ENCODE data around the gene PCNX3.

The PCNX3 gene

DNA sequence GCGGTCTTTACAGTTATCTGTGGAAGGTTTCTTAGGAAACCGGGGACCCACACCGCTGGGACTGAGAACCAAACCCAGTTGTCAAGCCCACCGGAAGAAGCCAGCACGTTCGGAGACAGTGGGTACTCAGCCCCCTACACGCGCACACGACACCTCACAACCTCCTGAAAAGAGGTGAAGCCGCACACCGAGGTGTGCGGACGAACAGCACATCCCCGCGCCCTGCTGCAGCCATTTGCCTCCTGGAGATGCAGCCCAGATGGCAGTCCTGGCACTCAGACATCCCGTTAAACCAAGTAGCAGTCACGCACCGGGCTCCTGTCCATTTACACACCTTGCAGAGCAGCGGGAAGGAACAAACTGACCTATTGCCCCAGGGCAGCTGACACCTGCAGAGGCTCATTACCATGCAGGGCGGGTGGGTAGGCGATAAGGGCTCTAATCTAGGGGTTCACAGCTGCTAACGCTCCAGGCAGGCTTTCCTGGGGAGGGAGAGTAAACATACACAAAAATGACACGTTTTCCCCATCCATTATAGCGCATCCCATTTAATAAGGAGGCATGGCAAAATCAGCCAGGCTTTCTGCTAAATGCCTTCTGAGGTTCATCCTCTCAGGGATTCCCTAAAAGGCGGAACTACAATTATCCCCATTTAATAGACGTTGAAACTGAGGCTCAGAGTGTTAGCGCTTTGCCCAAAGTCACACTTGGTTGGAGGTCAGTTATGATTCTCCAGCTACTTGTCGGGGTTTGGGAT lies 40.6 kb upstream of the PCNX3 start:
- no peaks in the 10 kb centered on the region for H3K27me3 ChIP-seq (ENCODE audit: insufficient read depth, poor library complexity, severe bottlenecking)
- peak overlapping the region; percentile 86 for H3K27ac ChIP-seq (ENCODE audit: poor library complexity, severe bottlenecking)
- ATAC-seq (ENCODE audit: low read depth) = no peak
- H3K9me3 ChIP-seq (ENCODE audit: severe bottlenecking) = no peaks in the 10 kb centered on the region
- H3K4me1 ChIP-seq (ENCODE audit: insufficient read depth, poor library complexity, severe bottlenecking) = peaks cover 16% of the 10 kb centered on the region
- TF ChIP-seq, protein P1, sequence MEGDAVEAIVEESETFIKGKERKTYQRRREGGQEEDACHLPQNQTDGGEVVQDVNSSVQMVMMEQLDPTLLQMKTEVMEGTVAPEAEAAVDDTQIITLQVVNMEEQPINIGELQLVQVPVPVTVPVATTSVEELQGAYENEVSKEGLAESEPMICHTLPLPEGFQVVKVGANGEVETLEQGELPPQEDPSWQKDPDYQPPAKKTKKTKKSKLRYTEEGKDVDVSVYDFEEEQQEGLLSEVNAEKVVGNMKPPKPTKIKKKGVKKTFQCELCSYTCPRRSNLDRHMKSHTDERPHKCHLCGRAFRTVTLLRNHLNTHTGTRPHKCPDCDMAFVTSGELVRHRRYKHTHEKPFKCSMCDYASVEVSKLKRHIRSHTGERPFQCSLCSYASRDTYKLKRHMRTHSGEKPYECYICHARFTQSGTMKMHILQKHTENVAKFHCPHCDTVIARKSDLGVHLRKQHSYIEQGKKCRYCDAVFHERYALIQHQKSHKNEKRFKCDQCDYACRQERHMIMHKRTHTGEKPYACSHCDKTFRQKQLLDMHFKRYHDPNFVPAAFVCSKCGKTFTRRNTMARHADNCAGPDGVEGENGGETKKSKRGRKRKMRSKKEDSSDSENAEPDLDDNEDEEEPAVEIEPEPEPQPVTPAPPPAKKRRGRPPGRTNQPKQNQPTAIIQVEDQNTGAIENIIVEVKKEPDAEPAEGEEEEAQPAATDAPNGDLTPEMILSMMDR (IDR thresholded peaks at IDR 0.05; ENCODE audit: poor library complexity, severe bottlenecking) = no peak
- no peak for DNase-seq (ENCODE audit: low spot score)
- H3K4me3 ChIP-seq (ENCODE audit: severe bottlenecking) = peak overlapping the region; percentile 83
- peaks cover 18% of the 10 kb centered on the region for H3K36me3 ChIP-seq (ENCODE audit: low read depth)

DNA sequence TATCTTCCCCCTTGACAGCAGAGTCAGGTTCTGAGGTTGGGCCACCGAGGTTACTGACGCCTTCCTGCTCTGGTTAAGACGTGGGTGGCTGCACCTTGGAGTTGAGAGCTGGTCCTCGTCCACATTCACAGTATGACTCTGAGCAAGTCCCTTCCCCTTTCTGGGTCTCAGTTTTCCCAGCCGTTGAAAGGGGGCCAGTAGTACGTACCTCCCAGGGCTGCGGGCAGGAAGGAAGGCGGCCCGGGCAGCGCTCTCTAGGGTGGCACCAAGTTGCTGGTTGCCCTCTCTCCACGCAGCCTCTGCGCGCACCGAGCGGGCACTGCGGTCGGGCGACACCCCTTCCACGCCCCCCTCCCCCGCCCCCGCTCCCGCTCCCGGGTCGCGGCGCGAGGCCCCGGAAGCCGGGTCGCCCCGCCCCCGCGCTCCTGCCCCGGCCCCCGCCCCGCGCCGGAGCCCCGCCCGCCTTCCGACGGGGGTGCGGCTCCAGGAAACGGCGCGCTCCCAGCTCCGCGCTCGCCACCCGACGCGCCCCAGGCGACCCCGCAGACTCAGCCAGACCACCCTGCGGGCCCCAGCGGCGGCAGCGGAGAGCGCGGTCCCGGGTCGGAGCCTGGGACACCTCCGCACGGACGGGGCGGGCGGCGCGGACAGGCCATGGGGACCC lies 39.9 kb upstream of the PCNX3 start, which contains the start of gene EHBP1L1:
Gene EHBP1L1, plus strand, starts transcription at position 486 of the 664 bp plus-strand sequence. CDS start 250 bp downstream, outside the sequence.
- peak within 1 kb of the TSS; percentile 83 for H3K4me3 ChIP-seq (ENCODE audit: severe bottlenecking)
- no peaks in the 10 kb centered on the region for H3K27me3 ChIP-seq (ENCODE audit: insufficient read depth, poor library complexity, severe bottlenecking)
- peak within 1 kb of the TSS; percentile 86 for H3K27ac ChIP-seq (ENCODE audit: poor library complexity, severe bottlenecking)
- no peaks in the 10 kb centered on the region for H3K9me3 ChIP-seq (ENCODE audit: severe bottlenecking)
- H3K4me1 ChIP-seq (ENCODE audit: insufficient read depth, poor library complexity, severe bottlenecking) = peaks cover 16% of the 10 kb centered on the region
- DNase-seq (ENCODE audit: low spot score) = no peak
- 0 out of 3 replicates have a peak, but pooled peaks have one; percentile 1 for ATAC-seq (ENCODE audit: low read depth)
- H3K36me3 ChIP-seq (ENCODE audit: low read depth) = peaks cover 25% of the 10 kb centered on the region
- TF ChIP-seq, protein P1 (IDR thresholded peaks at IDR 0.05; ENCODE audit: poor library complexity, severe bottlenecking) = no peak

DNA sequence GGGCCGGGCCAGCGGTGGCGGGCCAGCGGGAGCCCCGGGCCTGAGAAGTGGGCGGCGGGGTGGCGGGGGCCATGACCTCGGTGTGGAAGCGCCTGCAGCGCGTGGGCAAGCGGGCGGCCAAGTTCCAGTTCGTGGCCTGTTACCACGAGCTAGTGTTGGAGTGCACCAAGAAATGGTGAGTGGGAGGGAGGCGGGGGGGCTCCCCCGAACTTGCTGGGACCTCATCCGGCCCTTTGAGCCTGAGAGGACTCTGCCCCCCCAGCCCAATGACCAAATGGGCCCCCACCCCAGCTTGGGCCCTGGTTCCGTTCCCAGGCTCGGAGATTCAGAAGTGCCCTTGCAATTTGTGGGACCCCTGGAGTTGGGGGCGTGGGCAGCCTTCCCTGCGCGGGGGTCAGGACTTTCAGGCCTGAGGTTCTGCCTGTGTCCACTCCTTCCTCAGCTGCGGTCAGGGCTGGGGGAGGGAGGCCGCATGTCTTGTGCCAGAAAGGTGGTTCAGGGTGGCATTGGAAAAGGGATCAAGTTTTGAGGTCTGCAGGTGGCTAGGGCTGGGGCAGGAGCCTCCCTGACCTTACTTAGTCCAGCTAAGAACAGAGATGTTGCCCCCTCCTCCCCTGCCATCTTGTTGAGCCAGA lies 39.2 kb upstream of the PCNX3 start:
- H3K27me3 ChIP-seq (ENCODE audit: insufficient read depth, poor library complexity, severe bottlenecking) = no peaks in the 10 kb centered on the region
- ATAC-seq (ENCODE audit: low read depth) (no peak), DNase-seq (ENCODE audit: low spot score) (no peak)
- peaks cover 32% of the 10 kb centered on the region for H3K36me3 ChIP-seq (ENCODE audit: low read depth)
- H3K9me3 ChIP-seq (ENCODE audit: severe bottlenecking) = no peaks in the 10 kb centered on the region
- peak overlapping the region; percentile 83 for H3K4me3 ChIP-seq (ENCODE audit: severe bottlenecking)
- TF ChIP-seq, protein P1 (IDR thresholded peaks at IDR 0.05; ENCODE audit: poor library complexity, severe bottlenecking) = no peak
- peaks cover 16% of the 10 kb centered on the region for H3K4me1 ChIP-seq (ENCODE audit: insufficient read depth, poor library complexity, severe bottlenecking)
- peak overlapping the region; percentile 86 for H3K27ac ChIP-seq (ENCODE audit: poor library complexity, severe bottlenecking)

DNA sequence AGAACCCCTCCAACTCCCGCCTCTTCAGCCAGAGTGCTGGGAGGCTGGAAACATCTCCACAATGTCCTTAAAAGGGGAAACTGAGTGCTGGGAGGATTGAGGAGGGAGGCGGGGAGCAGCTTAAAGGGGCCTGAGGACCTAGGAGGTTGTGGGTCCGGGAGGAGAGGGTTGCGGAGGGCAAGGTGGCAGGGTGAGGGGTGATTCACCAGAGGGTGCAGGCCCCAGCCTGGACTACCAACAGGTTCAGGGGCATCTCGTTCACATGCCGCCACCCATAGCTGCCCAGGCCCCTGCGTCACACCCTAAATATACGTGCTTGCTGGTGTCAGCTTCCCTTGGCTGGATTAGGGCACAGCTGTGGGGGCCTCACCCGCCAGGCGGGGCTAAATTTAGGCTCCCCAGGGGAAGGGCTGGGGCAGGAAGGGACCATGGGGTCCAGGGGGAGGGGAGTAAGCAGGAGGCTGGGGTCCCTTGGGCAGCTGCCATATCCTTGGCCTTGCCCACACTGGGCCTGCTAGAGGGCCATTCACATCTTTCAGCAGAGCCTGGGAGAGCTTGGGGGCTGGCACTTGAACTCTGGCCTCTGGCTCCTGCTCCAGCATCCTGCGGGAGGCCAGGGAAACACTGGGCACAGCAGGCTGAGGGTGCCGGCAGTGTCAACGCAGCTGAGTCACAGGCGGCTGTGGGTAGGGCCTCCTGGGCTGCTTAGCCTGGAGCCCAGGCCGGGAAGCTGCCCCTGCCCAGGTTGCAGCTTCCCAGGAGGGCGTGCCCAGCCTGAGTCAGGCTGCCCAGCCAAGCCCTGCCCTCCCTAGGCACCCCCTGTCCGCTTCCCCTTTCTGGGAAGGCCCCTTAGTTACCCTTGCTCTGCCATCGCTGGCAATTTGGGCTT lies 38.5 kb upstream of the PCNX3 start:
- Histone ChIP-seq H3K4me1 (ENCODE audit: insufficient read depth, poor library complexity, severe bottlenecking) (peaks cover 16% of the 10 kb centered on the region), H3K4me3 (ENCODE audit: severe bottlenecking) (peak overlapping the region; percentile 83), H3K9me3 (ENCODE audit: severe bottlenecking) (no peaks in the 10 kb centered on the region), H3K27ac (ENCODE audit: poor library complexity, severe bottlenecking) (peak overlapping the region; percentile 86), H3K36me3 (ENCODE audit: low read depth) (peaks cover 39% of the 10 kb centered on the region), H3K27me3 (ENCODE audit: insufficient read depth, poor library complexity, severe bottlenecking) (no peaks in the 10 kb centered on the region)
- peak; percentile 84 for ATAC-seq (ENCODE audit: low read depth)
- peak; percentile 92 for DNase-seq (ENCODE audit: low spot score)
- TF ChIP-seq, protein P1 (IDR thresholded peaks at IDR 0.05; ENCODE audit: poor library complexity, severe bottlenecking) = no peak

Data from RWPE2 (cell line).